HepG2 (cell line): ENCODE measurements around the gene NDUFS2. TPM values are rescaled to one million over a fixed set of nuclear protein-coding genes. Genes with fewer than 3 reads are reported as not detected.

Experiments used
- CAMTA2 ChIP-seq: sonication (generic); formaldehyde crosslinking; IDR thresholded peaks from 2 replicates; pipeline ENCODE4 v1.4.0; 2020; ENCODE audit warnings: mild to moderate bottlenecking, missing genetic modification reagents, borderline replicate concordance
- HMG20A ChIP-seq: IDR thresholded peaks from 2 replicates; pipeline ENCODE4 v1.6.1; 2016; ENCODE audit warnings: borderline replicate concordance
- HOXA3 ChIP-seq: sonication (generic); formaldehyde crosslinking; IDR thresholded peaks from 2 replicates; pipeline ENCODE4 v1.5.0; 2020; ENCODE audit warnings: missing genetic modification reagents
- HOXA7 ChIP-seq: sonication (generic); formaldehyde crosslinking; IDR thresholded peaks from 2 replicates; pipeline ENCODE4 v1.8.1; 2022; ENCODE audit warnings: mild to moderate bottlenecking, missing genetic modification reagents, moderate library complexity
- KLF13 ChIP-seq: sonication (generic); formaldehyde crosslinking; IDR thresholded peaks from 2 replicates; pipeline ENCODE4 v1.4.0; 2020; ENCODE audit warnings: mild to moderate bottlenecking, missing genetic modification reagents
- MAFF ChIP-seq: IDR thresholded peaks from 2 replicates; pipeline ENCODE4 v1.6.1; 2011; ENCODE audit warnings: low read depth, low read length, improper control_type of control experiment
- MTF1 ChIP-seq: sonication (generic); formaldehyde crosslinking; IDR thresholded peaks from 2 replicates; pipeline ENCODE4 v1.5.0; 2020; ENCODE audit warnings: missing genetic modification reagents
- NR3C1 ChIP-seq: sonication (generic); formaldehyde crosslinking; IDR thresholded peaks from 2 replicates; pipeline ENCODE4 v1.4.0; 2020; ENCODE audit warnings: missing genetic modification reagents
- PHF21A ChIP-seq: sonication (generic); formaldehyde crosslinking; IDR thresholded peaks from 2 replicates; pipeline ENCODE4 v1.5.0; 2020; ENCODE audit warnings: mild to moderate bottlenecking, missing genetic modification reagents
- SCMH1 ChIP-seq: sonication (generic); formaldehyde crosslinking; IDR thresholded peaks from 2 replicates; pipeline ENCODE4 v1.9.0; 2021; ENCODE audit warnings: missing genetic modification reagents, mild to moderate bottlenecking, borderline replicate concordance
- TAF15 ChIP-seq: fragments of 200-400 bp; formaldehyde crosslinking; IDR thresholded peaks from one replicate; pipeline ENCODE4 v1.6.1; 2018; ENCODE audit warnings: mild to moderate bottlenecking, low read depth, low read length; ENCODE audit not compliant: poor library complexity, severe bottlenecking
- ZNF468 ChIP-seq: sonication (generic); formaldehyde crosslinking; IDR thresholded peaks from 2 replicates; pipeline ENCODE4 v1.8.0; 2022; ENCODE audit warnings: mild to moderate bottlenecking, moderate library complexity, missing genetic modification reagents
- ZNF616 ChIP-seq: sonication (generic); formaldehyde crosslinking; IDR thresholded peaks from 2 replicates; pipeline ENCODE4 v1.5.0; 2020; ENCODE audit warnings: low read depth, mild to moderate bottlenecking, missing genetic modification reagents
- ZSCAN31 ChIP-seq: sonication (generic); formaldehyde crosslinking; IDR thresholded peaks from 2 replicates; pipeline ENCODE4 v1.5.0; 2020; ENCODE audit warnings: low read depth, mild to moderate bottlenecking, missing genetic modification reagents
- polyA plus RNA-seq, 8 experiments: library from polyadenylated mRNA; depleted of rRNA in 3 of 8; stranded (reverse) in 7 of 8; unstranded in 1 of 8; fragments of >200 nt; fragmentation: Illumina TruSeq in 4 of 8; extraction: Trizol in 4 of 8; gene quantifications; 2 replicates each; pipeline versions ENCODE4 v1.2.1 to v1.2.3, GENCODE V29; 2011 to 2016; ENCODE audit warnings: low read depth in 4 of 8, missing spikeins in 1 of 8, mixed read lengths in 1 of 8; ENCODE audit not compliant: insufficient read depth in 1 of 8
- total RNA-seq, 5 experiments: library from RNA; depleted of rRNA; stranded (reverse); fragments of >200 nt; fragmentation: Illumina TruSeq; extraction: Trizol; gene quantifications; 2 replicates each; pipeline ENCODE4 v1.2.3, GENCODE V29; 2016; ENCODE audit warnings: low read depth in 1 of 5
- TF ChIP-seq, protein P1 (sequence below): sonication (generic); formaldehyde crosslinking; IDR thresholded peaks from 2 replicates; pipeline ENCODE4 v1.4.0; 2020; ENCODE audit warnings: missing genetic modification reagents, borderline replicate concordance
- TF ChIP-seq, protein P2 (sequence below): sonication (generic); formaldehyde crosslinking; IDR thresholded peaks from 2 replicates; pipeline ENCODE4 v1.5.1; 2020; ENCODE audit warnings: missing genetic modification reagents, mild to moderate bottlenecking, borderline replicate concordance
- TF ChIP-seq, protein P3 (sequence below): sonication (generic); formaldehyde crosslinking; conservative IDR thresholded peaks from 2 replicates; pipeline ENCODE4 v1.5.0; 2020; ENCODE audit warnings: missing genetic modification reagents
- TF ChIP-seq, protein P4 (sequence below): sonication (generic); formaldehyde crosslinking; IDR thresholded peaks from 2 replicates; pipeline ENCODE4 v1.4.0; 2020; ENCODE audit warnings: missing genetic modification reagents
- TF ChIP-seq, protein P5 (sequence below): conservative IDR thresholded peaks from 2 replicates; pipeline ENCODE4 v1.6.1; 2018; ENCODE audit warnings: missing genetic modification reagents

NDUFS2 gene
- total and polyA plus RNA-seq, 2 of the 13 experiments (the other 11 are each of a cell fraction or from before 2014, with no cell fraction given): 89.9 to 118 TPM

DNA sequence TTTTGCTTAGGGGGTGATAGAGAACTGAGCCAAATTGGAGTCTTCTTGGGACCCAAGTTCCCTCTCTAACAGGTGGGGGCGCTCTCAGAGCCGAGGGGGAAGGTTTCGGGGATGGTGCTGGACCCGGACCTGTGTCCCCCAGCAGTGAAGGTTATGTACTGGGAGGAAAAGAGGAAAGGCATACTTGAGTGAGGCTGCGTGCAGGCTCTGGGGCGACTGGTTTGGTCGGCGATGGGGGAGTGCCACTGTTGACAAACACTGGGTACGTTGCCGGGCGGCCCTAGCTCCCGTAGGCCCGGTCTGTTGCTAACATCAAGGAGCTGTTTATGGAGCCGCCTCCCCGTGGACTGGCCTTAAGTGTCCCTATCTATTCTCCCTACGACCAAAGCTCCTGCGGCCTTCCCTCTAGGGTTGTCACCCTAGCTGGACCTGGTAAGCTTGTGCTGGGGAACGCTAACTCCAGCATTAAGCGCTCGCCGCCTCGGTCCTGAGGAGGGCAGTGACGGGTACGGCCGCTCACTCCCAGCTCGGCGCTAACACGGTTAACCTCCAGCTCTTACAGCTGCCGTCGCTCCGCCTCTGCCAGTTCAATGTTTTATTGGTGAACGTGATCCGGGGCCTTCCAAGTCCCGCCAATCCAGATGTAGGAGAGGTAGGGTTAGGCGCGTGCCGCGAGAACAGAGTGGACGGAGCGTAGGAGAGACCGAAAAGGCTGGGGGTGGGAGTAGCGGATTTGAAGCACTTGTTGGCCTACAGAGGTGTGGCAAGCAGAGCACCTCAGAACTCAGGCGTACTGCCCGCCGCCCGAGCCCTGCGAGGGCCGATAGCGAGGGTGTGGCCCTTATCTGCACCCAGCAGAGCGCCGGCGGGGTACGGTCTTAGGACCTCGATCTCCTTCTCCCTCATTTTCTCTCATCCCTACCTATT is 36.2 kb upstream of the NDUFS2 start, which contains the start of gene PPOX (continued):
- TF ChIP-seq, protein P1, sequence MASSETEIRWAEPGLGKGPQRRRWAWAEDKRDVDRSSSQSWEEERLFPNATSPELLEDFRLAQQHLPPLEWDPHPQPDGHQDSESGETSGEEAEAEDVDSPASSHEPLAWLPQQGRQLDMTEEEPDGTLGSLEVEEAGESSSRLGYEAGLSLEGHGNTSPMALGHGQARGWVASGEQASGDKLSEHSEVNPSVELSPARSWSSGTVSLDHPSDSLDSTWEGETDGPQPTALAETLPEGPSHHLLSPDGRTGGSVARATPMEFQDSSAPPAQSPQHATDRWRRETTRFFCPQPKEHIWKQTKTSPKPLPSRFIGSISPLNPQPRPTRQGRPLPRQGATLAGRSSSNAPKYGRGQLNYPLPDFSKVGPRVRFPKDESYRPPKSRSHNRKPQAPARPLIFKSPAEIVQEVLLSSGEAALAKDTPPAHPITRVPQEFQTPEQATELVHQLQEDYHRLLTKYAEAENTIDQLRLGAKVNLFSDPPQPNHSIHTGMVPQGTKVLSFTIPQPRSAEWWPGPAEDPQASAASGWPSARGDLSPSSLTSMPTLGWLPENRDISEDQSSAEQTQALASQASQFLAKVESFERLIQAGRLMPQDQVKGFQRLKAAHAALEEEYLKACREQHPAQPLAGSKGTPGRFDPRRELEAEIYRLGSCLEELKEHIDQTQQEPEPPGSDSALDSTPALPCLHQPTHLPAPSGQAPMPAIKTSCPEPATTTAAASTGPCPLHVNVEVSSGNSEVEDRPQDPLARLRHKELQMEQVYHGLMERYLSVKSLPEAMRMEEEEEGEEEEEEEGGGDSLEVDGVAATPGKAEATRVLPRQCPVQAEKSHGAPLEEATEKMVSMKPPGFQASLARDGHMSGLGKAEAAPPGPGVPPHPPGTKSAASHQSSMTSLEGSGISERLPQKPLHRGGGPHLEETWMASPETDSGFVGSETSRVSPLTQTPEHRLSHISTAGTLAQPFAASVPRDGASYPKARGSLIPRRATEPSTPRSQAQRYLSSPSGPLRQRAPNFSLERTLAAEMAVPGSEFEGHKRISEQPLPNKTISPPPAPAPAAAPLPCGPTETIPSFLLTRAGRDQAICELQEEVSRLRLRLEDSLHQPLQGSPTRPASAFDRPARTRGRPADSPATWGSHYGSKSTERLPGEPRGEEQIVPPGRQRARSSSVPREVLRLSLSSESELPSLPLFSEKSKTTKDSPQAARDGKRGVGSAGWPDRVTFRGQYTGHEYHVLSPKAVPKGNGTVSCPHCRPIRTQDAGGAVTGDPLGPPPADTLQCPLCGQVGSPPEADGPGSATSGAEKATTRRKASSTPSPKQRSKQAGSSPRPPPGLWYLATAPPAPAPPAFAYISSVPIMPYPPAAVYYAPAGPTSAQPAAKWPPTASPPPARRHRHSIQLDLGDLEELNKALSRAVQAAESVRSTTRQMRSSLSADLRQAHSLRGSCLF (CRISPR knock-in tag): no peak
- TF ChIP-seq, protein P2, sequence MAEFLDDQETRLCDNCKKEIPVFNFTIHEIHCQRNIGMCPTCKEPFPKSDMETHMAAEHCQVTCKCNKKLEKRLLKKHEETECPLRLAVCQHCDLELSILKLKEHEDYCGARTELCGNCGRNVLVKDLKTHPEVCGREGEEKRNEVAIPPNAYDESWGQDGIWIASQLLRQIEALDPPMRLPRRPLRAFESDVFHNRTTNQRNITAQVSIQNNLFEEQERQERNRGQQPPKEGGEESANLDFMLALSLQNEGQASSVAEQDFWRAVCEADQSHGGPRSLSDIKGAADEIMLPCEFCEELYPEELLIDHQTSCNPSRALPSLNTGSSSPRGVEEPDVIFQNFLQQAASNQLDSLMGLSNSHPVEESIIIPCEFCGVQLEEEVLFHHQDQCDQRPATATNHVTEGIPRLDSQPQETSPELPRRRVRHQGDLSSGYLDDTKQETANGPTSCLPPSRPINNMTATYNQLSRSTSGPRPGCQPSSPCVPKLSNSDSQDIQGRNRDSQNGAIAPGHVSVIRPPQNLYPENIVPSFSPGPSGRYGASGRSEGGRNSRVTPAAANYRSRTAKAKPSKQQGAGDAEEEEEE (CRISPR knock-in tag): no peak
- TF ChIP-seq SCMH1 (CRISPR knock-in tag) (no peak), TAF15 (no peak), MTF1 (CRISPR knock-in tag) (no peak), HMG20A (no peak), MAFF (no peak), KLF13 (CRISPR knock-in tag) (no peak), CAMTA2 (CRISPR knock-in tag) (peak; percentile 65; the same call in 1 of the 2 replicates), ZNF616 (no peak), ZSCAN31 (CRISPR knock-in tag) (peak; percentile 85), PHF21A (CRISPR knock-in tag) (peak; percentile 85), HOXA3 (CRISPR knock-in tag) (peak; percentile 67), ZNF468 (CRISPR knock-in tag) (no peak), NR3C1 (CRISPR knock-in tag) (no peak), HOXA7 (CRISPR knock-in tag) (no peak)
- TF ChIP-seq, protein P3, sequence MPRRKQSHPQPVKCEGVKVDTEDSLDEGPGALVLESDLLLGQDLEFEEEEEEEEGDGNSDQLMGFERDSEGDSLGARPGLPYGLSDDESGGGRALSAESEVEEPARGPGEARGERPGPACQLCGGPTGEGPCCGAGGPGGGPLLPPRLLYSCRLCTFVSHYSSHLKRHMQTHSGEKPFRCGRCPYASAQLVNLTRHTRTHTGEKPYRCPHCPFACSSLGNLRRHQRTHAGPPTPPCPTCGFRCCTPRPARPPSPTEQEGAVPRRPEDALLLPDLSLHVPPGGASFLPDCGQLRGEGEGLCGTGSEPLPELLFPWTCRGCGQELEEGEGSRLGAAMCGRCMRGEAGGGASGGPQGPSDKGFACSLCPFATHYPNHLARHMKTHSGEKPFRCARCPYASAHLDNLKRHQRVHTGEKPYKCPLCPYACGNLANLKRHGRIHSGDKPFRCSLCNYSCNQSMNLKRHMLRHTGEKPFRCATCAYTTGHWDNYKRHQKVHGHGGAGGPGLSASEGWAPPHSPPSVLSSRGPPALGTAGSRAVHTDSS (CRISPR knock-in tag): no peak
- TF ChIP-seq, protein P4, sequence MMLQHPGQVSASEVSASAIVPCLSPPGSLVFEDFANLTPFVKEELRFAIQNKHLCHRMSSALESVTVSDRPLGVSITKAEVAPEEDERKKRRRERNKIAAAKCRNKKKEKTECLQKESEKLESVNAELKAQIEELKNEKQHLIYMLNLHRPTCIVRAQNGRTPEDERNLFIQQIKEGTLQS: no peak; the same call in 1 of the 2 replicates
- TF ChIP-seq, protein P5, sequence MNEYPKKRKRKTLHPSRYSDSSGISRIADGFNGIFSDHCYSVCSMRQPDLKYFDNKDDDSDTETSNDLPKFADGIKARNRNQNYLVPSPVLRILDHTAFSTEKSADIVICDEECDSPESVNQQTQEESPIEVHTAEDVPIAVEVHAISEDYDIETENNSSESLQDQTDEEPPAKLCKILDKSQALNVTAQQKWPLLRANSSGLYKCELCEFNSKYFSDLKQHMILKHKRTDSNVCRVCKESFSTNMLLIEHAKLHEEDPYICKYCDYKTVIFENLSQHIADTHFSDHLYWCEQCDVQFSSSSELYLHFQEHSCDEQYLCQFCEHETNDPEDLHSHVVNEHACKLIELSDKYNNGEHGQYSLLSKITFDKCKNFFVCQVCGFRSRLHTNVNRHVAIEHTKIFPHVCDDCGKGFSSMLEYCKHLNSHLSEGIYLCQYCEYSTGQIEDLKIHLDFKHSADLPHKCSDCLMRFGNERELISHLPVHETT (CRISPR knock-in tag): no peak
